LNCaP clone FGC (cell line): Measurements from ENCODE around the gene MED12.

Experiments
- DNase-seq: peaks from one replicate; pipeline ENCODE4 v3.0.0-alpha.2; 2011; ENCODE audit warnings: low read depth
- H3K4me3 ChIP-seq: 2 replicates; pipeline ENCODE4 v1.5.1; 2011; ENCODE audit warnings: mild to moderate bottlenecking, low read depth, low read length, control low read depth
- CTCF ChIP-seq: IDR thresholded peaks from 2 replicates; pipeline ENCODE4 v1.5.1; 2012; ENCODE audit warnings: mild to moderate bottlenecking; ENCODE audit not compliant: control insufficient read depth, insufficient read depth; ENCODE audit errors: extremely low read depth

Gene MED12

GRCh38 chrX:71184803-71185495, 66.6 kb downstream of the MED12 start:
- TF ChIP-seq CTCF, result peak; percentile 7; the same call in 1 of the 2 replicates
- no peak overlapping the region for H3K4me3 ChIP-seq
- peak; percentile 88 for DNase-seq

- DNase-seq, result no peak
- TF ChIP-seq CTCF, result no peak
- H3K4me3 ChIP-seq, result no peak overlapping the region
These were observed 72.9 kb downstream of the MED12 start for GRCh38 chrX:71191248-71191647.
